ENCODE results near the gene MBD4.

MBD4 gene

GRCh38 chr3:129463094-129463493 is 23.3 kb upstream of the MBD4 start:
- DNase-seq (ENCODE audit: low read depth in 2 of 2) = no peak

- DNase-seq (ENCODE audit: low read depth in 2 of 2) = no peak
Observed at GRCh38 chr3:129462361-129462968, 22.7 kb upstream of the MBD4 start.

- no peak for DNase-seq (ENCODE audit: low read depth in 2 of 2)
Observed at GRCh38 chr3:129461461-129462146, 21.9 kb upstream of the MBD4 start.

- DNase-seq (ENCODE audit: low read depth in 2 of 2) = no peak
Observed at GRCh38 chr3:129461022-129461421, 21.3 kb upstream of the MBD4 start.

- no peak for DNase-seq (ENCODE audit: low read depth in 2 of 2)
Observed at GRCh38 chr3:129460572-129460971, 20.8 kb upstream of the MBD4 start.

GRCh38 chr3:129460155-129460554 is 20.4 kb upstream of the MBD4 start:
- no peak for DNase-seq (ENCODE audit: low read depth in 2 of 2)

- DNase-seq (ENCODE audit: low read depth in 2 of 2) = no peak
Observed at GRCh38 chr3:129453732-129454131, 14.0 kb upstream of the MBD4 start.

- no peak for DNase-seq (ENCODE audit: low read depth in 2 of 2)
Observed at GRCh38 chr3:129449279-129450115, 9.7 kb upstream of the MBD4 start.

GRCh38 chr3:129448186-129448895 is 8.6 kb upstream of the MBD4 start:
- DNase-seq (ENCODE audit: low read depth in 2 of 2) = no peak

- DNase-seq (ENCODE audit: low read depth in 2 of 2) = no peak
Observed at GRCh38 chr3:129446926-129447325, 7.2 kb upstream of the MBD4 start.

GRCh38 chr3:129445471-129445870 is 5.7 kb upstream of the MBD4 start:
- no peak for DNase-seq (ENCODE audit: low read depth in 2 of 2)

- DNase-seq (ENCODE audit: low read depth in 2 of 2) = no peak
Observed at GRCh38 chr3:129442947-129443346, 3.2 kb upstream of the MBD4 start.

GRCh38 chr3:129442486-129442885 is 2.7 kb upstream of the MBD4 start:
- DNase-seq (ENCODE audit: low read depth in 2 of 2) = no peak

GRCh38 chr3:129441782-129442181 is 2.0 kb upstream of the MBD4 start:
- no peak for DNase-seq (ENCODE audit: low read depth in 2 of 2)

GRCh38 chr3:129441215-129441614 is 1.5 kb upstream of the MBD4 start:
- no peak for DNase-seq (ENCODE audit: low read depth in 2 of 2)

- DNase-seq (ENCODE audit: low read depth in 2 of 2) = no peak
Observed at GRCh38 chr3:129440618-129441190, 956 bp upstream of the MBD4 start.

GRCh38 chr3:129439226-129439816 is 427 bp downstream of the MBD4 start:
- DNase-seq (ENCODE audit: low read depth in 2 of 2) = peak; percentile 12 to 30

GRCh38 chr3:129435367-129435766 is 4.4 kb downstream of the MBD4 start:
- no peak for DNase-seq (ENCODE audit: low read depth in 2 of 2)

- no peak for DNase-seq (ENCODE audit: low read depth in 2 of 2)
Observed at GRCh38 chr3:129434140-129434539, 5.6 kb downstream of the MBD4 start.

GRCh38 chr3:129433565-129433964 is 6.2 kb downstream of the MBD4 start:
- no peak for DNase-seq (ENCODE audit: low read depth in 2 of 2)

- no peak for DNase-seq (ENCODE audit: low read depth in 2 of 2)
Observed at GRCh38 chr3:129432671-129433070, 7.1 kb downstream of the MBD4 start.
